GM21526 (cell line): ENCODE measurements around the gene LSM12.

ENCODE experiments used
- ATAC-seq: cut with Tn5 transposase; IDR thresholded peaks from one replicate; pipeline ENCODE4 v1.9.1; 2021; ENCODE audit warnings: moderate library complexity; ENCODE audit not compliant: unreplicated experiment, low FRiP score

LSM12 gene

GRCh38 chr17:43994272-43995149, 72.0 kb downstream of the LSM12 start:
- ATAC-seq = no peak

GRCh38 chr17:43992641-43993040, 73.8 kb downstream of the LSM12 start:
- no peak for ATAC-seq

GRCh38 chr17:43988301-43988700, 78.2 kb downstream of the LSM12 start:
- ATAC-seq = no peak

- ATAC-seq = no peak
These were observed 79.1 kb downstream of the LSM12 start for GRCh38 chr17:43987131-43988021.

- ATAC-seq = no peak
These were observed 80.1 kb downstream of the LSM12 start for GRCh38 chr17:43986225-43986981.

GRCh38 chr17:43984521-43984920, 82.0 kb downstream of the LSM12 start:
- ATAC-seq = no peak
